Measurements from ENCODE around the gene SVOP. TPM values are rescaled to one million over a fixed set of nuclear protein-coding genes. Genes with fewer than 3 reads are reported as not detected.

SVOP gene
- total RNA-seq, 1 donor from 2014 or later: not detected

DNA sequence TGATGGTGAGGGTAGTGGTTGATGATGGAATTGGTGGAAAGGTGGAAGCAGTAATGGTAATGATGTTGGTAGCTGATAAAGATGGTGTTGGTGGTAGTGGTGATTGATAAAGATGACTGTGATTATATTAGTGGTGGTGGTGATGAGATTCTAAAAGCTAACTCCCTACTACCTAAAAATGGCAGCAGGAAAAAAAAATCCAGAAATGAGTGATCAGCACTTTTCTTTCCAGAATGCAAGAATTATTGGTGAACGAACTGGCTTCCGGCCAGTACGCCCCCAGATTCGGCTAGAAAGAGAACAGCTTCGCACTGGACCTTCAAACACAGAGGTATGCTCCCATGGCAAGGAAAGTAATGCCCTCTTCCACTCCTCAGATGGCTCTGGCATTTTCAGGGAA lies 121.7 kb downstream of the SVOP start:
- peaks cover 16% of the 10 kb centered on the region for H3K27me3 Mint-ChIP-seq (ENCODE audit: low read depth)
- no peaks in the 10 kb centered on the region for H3K4me1 Mint-ChIP-seq (ENCODE audit: low read depth)
- H3K9me3 Mint-ChIP-seq (ENCODE audit: low read depth): no peaks in the 10 kb centered on the region
- no peaks in the 10 kb centered on the region for H3K36me3 Mint-ChIP-seq (ENCODE audit: low read depth)
- no peak overlapping the region for H3K27ac Mint-ChIP-seq (ENCODE audit: unreplicated experiment)
- no peak for DNase-seq (ENCODE audit: low spot score)
- no peak overlapping the region for H3K4me3 Mint-ChIP-seq (ENCODE audit: unreplicated experiment)
- TF ChIP-seq, protein P1, sequence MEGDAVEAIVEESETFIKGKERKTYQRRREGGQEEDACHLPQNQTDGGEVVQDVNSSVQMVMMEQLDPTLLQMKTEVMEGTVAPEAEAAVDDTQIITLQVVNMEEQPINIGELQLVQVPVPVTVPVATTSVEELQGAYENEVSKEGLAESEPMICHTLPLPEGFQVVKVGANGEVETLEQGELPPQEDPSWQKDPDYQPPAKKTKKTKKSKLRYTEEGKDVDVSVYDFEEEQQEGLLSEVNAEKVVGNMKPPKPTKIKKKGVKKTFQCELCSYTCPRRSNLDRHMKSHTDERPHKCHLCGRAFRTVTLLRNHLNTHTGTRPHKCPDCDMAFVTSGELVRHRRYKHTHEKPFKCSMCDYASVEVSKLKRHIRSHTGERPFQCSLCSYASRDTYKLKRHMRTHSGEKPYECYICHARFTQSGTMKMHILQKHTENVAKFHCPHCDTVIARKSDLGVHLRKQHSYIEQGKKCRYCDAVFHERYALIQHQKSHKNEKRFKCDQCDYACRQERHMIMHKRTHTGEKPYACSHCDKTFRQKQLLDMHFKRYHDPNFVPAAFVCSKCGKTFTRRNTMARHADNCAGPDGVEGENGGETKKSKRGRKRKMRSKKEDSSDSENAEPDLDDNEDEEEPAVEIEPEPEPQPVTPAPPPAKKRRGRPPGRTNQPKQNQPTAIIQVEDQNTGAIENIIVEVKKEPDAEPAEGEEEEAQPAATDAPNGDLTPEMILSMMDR (IDR thresholded peaks at IDR 0.05): no peak

DNA sequence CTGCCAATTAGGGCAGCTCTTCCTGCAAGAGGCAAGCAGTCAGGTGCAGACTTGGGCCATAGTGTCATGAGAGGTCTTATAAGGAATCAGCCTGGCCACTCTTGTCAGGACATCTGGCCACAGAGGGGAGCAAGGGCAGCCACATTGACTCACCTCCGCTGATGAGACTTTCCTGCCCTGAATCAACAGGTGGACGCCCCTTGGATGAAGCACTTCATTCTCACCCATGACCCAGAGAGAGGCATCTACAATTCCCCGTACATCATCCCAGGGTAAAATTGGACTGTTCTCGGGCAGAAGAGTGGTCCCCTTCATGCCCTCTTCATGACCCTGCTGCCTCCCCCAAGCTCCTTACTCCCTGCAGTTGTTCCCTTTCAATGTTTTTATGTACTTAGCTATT lies 124.1 kb downstream of the SVOP start:
- peaks cover 16% of the 10 kb centered on the region for H3K27me3 Mint-ChIP-seq (ENCODE audit: low read depth)
- H3K36me3 Mint-ChIP-seq (ENCODE audit: low read depth): no peaks in the 10 kb centered on the region
- no peak for DNase-seq (ENCODE audit: low spot score)
- no peaks in the 10 kb centered on the region for H3K4me1 Mint-ChIP-seq (ENCODE audit: low read depth)
- no peak overlapping the region for H3K4me3 Mint-ChIP-seq (ENCODE audit: unreplicated experiment)
- no peak overlapping the region for H3K27ac Mint-ChIP-seq (ENCODE audit: unreplicated experiment)
- TF ChIP-seq, protein P1 (IDR thresholded peaks at IDR 0.05): no peak
- no peaks in the 10 kb centered on the region for H3K9me3 Mint-ChIP-seq (ENCODE audit: low read depth)

DNA sequence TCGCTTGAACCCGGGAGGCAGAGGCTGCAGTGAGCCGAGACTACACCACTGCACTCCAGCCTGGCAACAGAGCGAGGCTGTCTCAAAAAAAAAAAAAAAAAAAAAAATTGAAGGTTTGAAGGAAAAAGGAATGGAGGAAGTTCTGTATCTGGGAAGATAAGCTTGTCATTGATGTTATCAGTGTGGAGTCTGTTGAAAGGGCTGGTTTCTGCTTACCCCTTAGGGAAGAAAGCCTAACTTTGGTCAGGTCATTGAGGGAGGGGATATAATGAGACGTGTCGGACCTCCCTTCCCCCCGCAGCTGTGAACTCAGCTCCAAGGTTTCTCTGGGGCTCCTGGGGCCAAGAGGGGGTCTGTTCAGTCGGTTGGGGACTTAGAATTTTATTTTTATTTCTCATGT lies 124.5 kb downstream of the SVOP start:
- peaks cover 16% of the 10 kb centered on the region for H3K27me3 Mint-ChIP-seq (ENCODE audit: low read depth)
- TF ChIP-seq, protein P1 (IDR thresholded peaks at IDR 0.05): no peak
- H3K9me3 Mint-ChIP-seq (ENCODE audit: low read depth): no peaks in the 10 kb centered on the region
- H3K27ac Mint-ChIP-seq (ENCODE audit: unreplicated experiment): no peak overlapping the region
- H3K4me3 Mint-ChIP-seq (ENCODE audit: unreplicated experiment): no peak overlapping the region
- H3K4me1 Mint-ChIP-seq (ENCODE audit: low read depth): no peaks in the 10 kb centered on the region
- DNase-seq (ENCODE audit: low spot score): no peak
- H3K36me3 Mint-ChIP-seq (ENCODE audit: low read depth): no peaks in the 10 kb centered on the region

DNA sequence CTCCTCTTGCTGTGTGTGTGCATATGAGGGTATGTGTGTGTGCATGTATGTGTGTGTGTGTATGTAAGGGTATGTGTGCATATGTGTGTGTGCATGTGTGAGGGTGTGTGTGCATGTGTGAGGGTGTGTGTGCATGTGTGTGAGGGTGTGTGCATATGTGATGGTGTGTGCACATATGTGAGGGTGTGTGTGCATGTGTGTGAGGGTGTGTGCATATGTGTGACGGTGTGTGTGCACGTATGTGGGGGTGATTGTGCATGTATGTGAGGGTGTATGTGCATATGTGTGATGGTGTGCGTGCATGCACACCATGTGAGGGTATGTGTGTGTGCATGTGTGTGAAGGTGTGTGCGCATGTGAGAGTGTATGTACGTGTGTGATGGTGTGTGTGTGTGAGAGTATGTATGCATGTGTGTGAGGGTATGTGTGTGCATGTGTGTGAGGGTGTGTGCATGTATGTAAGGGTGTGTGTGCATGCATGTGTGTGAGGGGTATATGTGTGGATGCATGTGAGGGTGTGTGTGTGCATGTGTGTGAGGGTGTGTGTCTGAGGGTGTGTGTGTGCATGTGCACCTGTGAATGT lies 125.6 kb downstream of the SVOP start:
- Mint-ChIP-seq H3K4me1 (ENCODE audit: low read depth) (no peaks in the 10 kb centered on the region), H3K27me3 (ENCODE audit: low read depth) (peaks cover 8% of the 10 kb centered on the region), H3K9me3 (ENCODE audit: low read depth) (peaks cover 3% of the 10 kb centered on the region), H3K27ac (ENCODE audit: unreplicated experiment) (no peak overlapping the region), H3K4me3 (ENCODE audit: unreplicated experiment) (no peak overlapping the region), H3K36me3 (ENCODE audit: low read depth) (no peaks in the 10 kb centered on the region)
- no peak for DNase-seq (ENCODE audit: low spot score)
- TF ChIP-seq, protein P1 (IDR thresholded peaks at IDR 0.05): no peak

DNA sequence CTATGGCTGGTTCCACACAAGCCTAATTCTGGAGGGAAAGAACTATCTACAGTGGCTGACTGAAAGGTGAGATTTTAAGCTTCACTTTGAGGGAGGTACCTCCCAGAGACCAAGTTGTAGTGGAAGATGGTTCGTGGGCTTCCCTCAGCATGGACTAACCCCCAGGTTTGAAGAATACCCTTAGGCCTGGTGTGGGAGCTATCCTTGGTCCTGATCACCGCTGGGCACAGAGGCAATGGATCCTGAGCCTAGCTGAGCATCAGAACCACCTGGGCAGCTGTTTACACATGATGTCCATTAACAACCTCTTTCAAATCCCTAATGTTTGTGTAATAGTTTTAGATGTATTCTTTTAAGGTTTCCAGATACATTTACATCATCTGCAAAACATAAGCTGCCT lies 130.7 kb downstream of the SVOP start:
- Mint-ChIP-seq H3K4me3 (ENCODE audit: unreplicated experiment) (no peak overlapping the region), H3K36me3 (ENCODE audit: low read depth) (no peaks in the 10 kb centered on the region), H3K27ac (ENCODE audit: unreplicated experiment) (no peak overlapping the region), H3K9me3 (ENCODE audit: low read depth) (peaks cover 3% of the 10 kb centered on the region), H3K27me3 (ENCODE audit: low read depth) (peaks cover 3% of the 10 kb centered on the region), H3K4me1 (ENCODE audit: low read depth) (no peaks in the 10 kb centered on the region)
- no peak for DNase-seq (ENCODE audit: low spot score)
- TF ChIP-seq, protein P1 (IDR thresholded peaks at IDR 0.05): no peak
